SH-SY5Y (cell line): Measurements from ENCODE around the gene SREBF1.

Source experiments
- GATA2 ChIP-seq: IDR thresholded peaks from 2 replicates; pipeline ENCODE4 v1.6.1; 2011; ENCODE audit warnings: mild to moderate bottlenecking, low read depth, low read length
- GATA3 ChIP-seq: IDR thresholded peaks from 2 replicates; pipeline ENCODE4 v1.6.1; 2011; ENCODE audit warnings: low read depth, mild to moderate bottlenecking, low read length, moderate library complexity

GRCh38 chr17:17877529-17878358, 41.0 kb upstream of the SREBF1 start:
- TF ChIP-seq GATA3 (no peak), GATA2 (peak; percentile 78)
